Left lung (tissue), 10 donors: Measurements from ENCODE around the gene GDAP2. TPM values are rescaled to one million over a fixed set of nuclear protein-coding genes. Genes with fewer than 3 reads are reported as not detected.

Experiments used
- ATAC-seq: fragments of 200-7000 bp; cut with Tn5 transposase; one replicate; pipeline ENCODE4 v1.9.1; 2020; ENCODE audit warnings: moderate library complexity
- DNase-seq, 4 donors: peaks; one replicate each; pipeline ENCODE4 v3.0.0-alpha.2; 2013 to 2020
- H3K27ac ChIP-seq, 2 donors: fragments of 200-600 bp; sonication (generic) in 1 of 2; one replicate each; pipeline versions ENCODE4 v1.5.0 to v1.8.0; 2020 to 2021
- H3K27me3 ChIP-seq, 2 donors: fragments of 200-600 bp; sonication (generic) in 1 of 2; one replicate each; pipeline versions ENCODE4 v1.5.0 to v1.8.0; 2020 to 2021
- H3K36me3 ChIP-seq, 2 donors: fragments of 200-600 bp; sonication (generic) in 1 of 2; one replicate each; pipeline versions ENCODE4 v1.5.0 to v1.8.0; 2020 to 2021
- H3K4me1 ChIP-seq, 2 donors: fragments of 200-600 bp; one replicate each; pipeline ENCODE4 v1.8.0; 2021
- H3K4me3 ChIP-seq, 2 donors: fragments of 200-600 bp; sonication (generic) in 1 of 2; one replicate each; pipeline versions ENCODE4 v1.5.0 to v1.8.0; 2020 to 2021; ENCODE audit warnings: mild to moderate bottlenecking in 1 of 2
- H3K9me3 ChIP-seq, 2 donors: fragments of 200-600 bp; sonication (generic) in 1 of 2; one replicate each; pipeline versions ENCODE4 v1.5.0 to v1.8.0; 2020 to 2021
- intact Hi-C, 2 donors: fragments of 100-400 bp; cut with DNase I; formaldehyde crosslinking; loops; one replicate each; pipeline versions ENCODE4 v1.11.2 to v1.14.2; 2022
- polyA plus RNA-seq, 6 donors: library from polyadenylated mRNA; unstranded; fragments of 120-200 nt; gene quantifications; one replicate each; pipeline ENCODE4 v1.2.1, GENCODE V29; 2013; ENCODE audit not compliant: insufficient read length in 6 of 6
- total RNA-seq, 2 donors: library from RNA; stranded (reverse); fragmentation: NEBNext Ultra II Directional; extraction: Animal tissue kit (Norgen Biotek cat#: 25700); gene quantifications; one replicate each; pipeline ENCODE4 v1.2.1, GENCODE V29; 2021
- TF ChIP-seq, protein P1 (sequence below), 2 donors: fragments of 200-600 bp; sonication (generic) in 1 of 2; IDR thresholded peaks; one replicate each; pipeline versions ENCODE4 v1.5.0 to v1.8.0; 2021; ENCODE audit warnings: antibody characterized with exemption in 2 of 2
- donor health status: DM: no; HTN: yes; CAD: no.
- donor health status: DM: no; HTN: no; CAD: no.

Gene GDAP2
- total and polyA plus RNA-seq, 8 donors: 12.5 to 33.3 (median 17.8) TPM

DNA sequence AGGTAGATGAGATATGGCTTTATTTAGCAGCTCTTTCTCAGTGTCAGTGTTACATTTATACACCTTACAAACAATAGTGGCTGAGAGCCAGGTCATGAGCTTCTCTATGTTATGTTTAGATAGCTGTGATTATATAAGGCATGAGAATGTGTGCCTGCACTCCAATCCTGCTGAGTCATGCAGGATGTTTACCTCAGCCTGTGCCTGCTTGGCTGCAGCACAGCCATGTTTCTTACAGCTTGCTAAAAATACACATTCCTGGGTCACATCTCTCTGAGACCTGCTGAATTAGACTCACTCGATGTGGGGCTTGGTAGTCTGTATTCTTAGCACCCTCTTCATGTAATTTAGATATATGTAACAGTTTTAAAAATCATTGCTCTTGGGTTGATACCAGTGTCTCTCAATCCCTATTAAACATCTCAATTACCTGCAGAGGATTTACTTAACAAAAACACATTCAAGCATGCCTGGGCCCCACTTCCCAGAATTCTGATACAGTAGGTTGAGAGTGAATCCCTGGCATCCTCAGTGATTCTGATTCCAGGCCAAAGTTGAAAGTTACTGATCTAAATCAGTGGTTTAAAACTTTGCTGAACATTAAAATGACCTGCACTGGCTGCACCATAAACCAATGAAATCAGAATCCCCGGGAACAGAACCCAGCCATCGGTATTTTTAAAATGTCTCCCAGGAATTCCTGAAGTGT, 107.5 kb downstream of the GDAP2 start:
- TF ChIP-seq, protein P1, sequence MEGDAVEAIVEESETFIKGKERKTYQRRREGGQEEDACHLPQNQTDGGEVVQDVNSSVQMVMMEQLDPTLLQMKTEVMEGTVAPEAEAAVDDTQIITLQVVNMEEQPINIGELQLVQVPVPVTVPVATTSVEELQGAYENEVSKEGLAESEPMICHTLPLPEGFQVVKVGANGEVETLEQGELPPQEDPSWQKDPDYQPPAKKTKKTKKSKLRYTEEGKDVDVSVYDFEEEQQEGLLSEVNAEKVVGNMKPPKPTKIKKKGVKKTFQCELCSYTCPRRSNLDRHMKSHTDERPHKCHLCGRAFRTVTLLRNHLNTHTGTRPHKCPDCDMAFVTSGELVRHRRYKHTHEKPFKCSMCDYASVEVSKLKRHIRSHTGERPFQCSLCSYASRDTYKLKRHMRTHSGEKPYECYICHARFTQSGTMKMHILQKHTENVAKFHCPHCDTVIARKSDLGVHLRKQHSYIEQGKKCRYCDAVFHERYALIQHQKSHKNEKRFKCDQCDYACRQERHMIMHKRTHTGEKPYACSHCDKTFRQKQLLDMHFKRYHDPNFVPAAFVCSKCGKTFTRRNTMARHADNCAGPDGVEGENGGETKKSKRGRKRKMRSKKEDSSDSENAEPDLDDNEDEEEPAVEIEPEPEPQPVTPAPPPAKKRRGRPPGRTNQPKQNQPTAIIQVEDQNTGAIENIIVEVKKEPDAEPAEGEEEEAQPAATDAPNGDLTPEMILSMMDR (IDR thresholded peaks at IDR 0.05): no peak
- no peaks in the 10 kb centered on the region for H3K9me3 ChIP-seq
- ATAC-seq (peak; percentile 50), DNase-seq (peak in 1 of 4 donors; percentile 28)
- H3K4me1 ChIP-seq: peaks cover 0 to 5% of the 10 kb centered on the region in 2 donors
- H3K36me3 ChIP-seq: no peaks in the 10 kb centered on the region
- H3K27me3 ChIP-seq: no peaks in the 10 kb centered on the region
- H3K27ac ChIP-seq: no peak overlapping the region
- intact Hi-C loops: no loop called here
- no peak overlapping the region for H3K4me3 ChIP-seq

DNA sequence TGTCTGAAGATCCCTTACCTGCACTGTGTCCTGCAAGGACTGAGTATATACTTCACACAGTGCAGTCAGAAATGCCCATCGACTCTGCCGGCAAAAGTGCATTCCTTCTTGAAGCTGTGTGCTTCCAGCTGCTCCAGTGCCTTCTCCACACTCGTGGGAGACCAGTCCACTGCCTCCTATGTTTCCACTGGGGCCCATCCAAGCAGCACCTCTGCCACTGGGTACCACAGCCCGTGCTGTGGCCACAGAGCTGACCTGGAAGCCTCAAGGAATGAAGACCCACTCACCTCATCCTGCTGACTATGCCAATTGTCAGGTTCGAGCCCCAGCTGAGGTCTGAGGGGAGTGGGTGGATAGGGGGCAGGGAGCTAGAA, 108.1 kb downstream of the GDAP2 start:
- TF ChIP-seq, protein P1 (IDR thresholded peaks at IDR 0.05): no peak
- Histone ChIP-seq H3K27ac (no peak overlapping the region), H3K27me3 (no peaks in the 10 kb centered on the region), H3K36me3 (no peaks in the 10 kb centered on the region), H3K4me3 (no peak overlapping the region), H3K4me1 (no peaks in the 10 kb centered on the region), H3K9me3 (no peaks in the 10 kb centered on the region)
- ATAC-seq (no peak), DNase-seq (no peak)
- intact Hi-C loops: no loop called here

DNA sequence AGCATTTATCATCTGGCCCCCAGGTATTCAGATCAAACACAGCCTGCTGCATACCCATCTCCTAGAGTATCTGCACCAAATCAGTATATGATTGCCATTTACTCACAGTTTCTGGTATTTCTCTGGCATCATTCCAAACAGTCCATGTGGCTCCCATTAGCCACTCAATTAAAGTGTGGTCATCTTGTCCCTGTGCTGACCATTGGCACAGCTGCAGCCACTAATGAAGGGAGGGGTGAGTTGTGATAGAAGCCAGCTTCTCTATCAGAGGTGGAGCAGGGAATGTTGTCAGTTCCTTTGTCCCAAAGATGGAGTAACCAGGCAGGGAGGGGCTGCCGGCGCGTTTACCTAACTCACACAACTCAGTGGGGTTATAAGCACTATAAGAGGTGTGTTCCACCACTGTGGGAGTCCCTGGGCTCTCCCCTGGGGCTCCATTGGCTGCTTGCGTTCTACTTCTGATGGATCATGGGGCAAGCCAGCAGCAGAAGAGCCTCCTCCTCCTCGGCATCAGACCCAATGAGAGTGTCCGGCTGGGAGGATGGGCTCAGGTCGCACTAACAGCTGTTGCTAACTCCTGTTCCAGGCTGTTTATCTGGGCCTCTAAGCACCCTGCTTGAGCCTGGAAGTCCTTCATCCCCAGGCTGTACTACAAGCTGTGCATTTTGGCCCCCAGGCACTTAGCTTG, 108.6 kb downstream of the GDAP2 start:
- no peaks in the 10 kb centered on the region for H3K36me3 ChIP-seq
- H3K4me3 ChIP-seq: no peak overlapping the region
- ATAC-seq (no peak), DNase-seq (no peak)
- TF ChIP-seq, protein P1 (IDR thresholded peaks at IDR 0.05): no peak
- no peaks in the 10 kb centered on the region for H3K4me1 ChIP-seq
- H3K27me3 ChIP-seq: no peaks in the 10 kb centered on the region
- H3K9me3 ChIP-seq: no peaks in the 10 kb centered on the region
- intact Hi-C loops: no loop called here
- H3K27ac ChIP-seq: no peak overlapping the region

DNA sequence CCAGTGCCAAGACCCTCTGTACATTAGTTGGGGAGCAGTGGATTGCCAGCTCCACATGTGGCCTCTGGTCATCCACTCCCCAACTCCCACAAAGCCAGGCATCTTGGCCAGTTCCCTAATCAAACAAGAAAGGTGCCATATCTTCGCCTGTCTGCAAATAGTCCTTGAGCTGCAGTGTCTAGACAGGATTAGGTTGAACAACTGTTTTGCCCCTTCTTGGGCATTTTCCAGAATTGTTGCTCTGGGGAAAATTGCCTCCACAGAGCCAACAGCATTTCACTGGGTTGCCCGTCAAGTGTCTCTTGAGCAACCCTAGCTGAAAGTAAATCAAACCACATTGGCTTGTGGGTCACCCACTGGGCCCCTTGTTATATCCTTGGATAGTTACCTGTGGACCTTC, 109.3 kb downstream of the GDAP2 start:
- DNase-seq (no peak), ATAC-seq (no peak)
- Histone ChIP-seq H3K27me3 (no peaks in the 10 kb centered on the region), H3K27ac (no peak overlapping the region), H3K9me3 (no peaks in the 10 kb centered on the region), H3K4me3 (no peak overlapping the region), H3K36me3 (no peaks in the 10 kb centered on the region), H3K4me1 (no peaks in the 10 kb centered on the region)
- intact Hi-C loops: no loop called here
- TF ChIP-seq, protein P1 (IDR thresholded peaks at IDR 0.05): no peak

DNA sequence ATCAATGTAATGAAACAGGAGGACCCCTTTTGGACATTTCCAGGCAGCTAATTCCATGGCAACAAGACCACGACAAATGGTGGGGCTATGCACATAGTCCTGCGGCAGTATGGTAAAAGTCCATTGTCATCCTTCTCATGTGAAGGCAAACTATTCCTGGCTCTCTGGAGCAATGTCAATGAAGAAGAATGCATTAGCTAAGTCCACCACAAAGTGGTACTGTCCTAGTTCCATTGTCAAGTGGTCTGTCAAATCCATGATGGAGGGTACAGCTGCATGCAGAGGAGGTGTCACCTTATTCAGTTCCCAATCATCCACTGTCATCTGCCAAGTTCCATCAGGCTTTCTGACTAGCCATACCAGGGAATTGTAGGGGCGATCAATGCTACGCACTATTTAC, 110.1 kb downstream of the GDAP2 start:
- TF ChIP-seq, protein P1 (IDR thresholded peaks at IDR 0.05): no peak
- ATAC-seq (no peak), DNase-seq (no peak)
- intact Hi-C loops: no loop called here
- no peaks in the 10 kb centered on the region for H3K9me3 ChIP-seq
- no peaks in the 10 kb centered on the region for H3K27me3 ChIP-seq
- H3K4me1 ChIP-seq: no peaks in the 10 kb centered on the region
- H3K4me3 ChIP-seq: no peak overlapping the region
- H3K27ac ChIP-seq: no peak overlapping the region
- no peaks in the 10 kb centered on the region for H3K36me3 ChIP-seq
